HEK293 (cell line): ENCODE data around the gene SLC39A5.
A peak's percentile ranks its signal among the peaks of the same experiment; 100 is the strongest.

ENCODE experiments used
- CTCF ChIA-PET: fragments of 350-600 bp; formaldehyde crosslinking; extraction: SDS; loops from one replicate; lab custom pipeline; 2021; ENCODE audit warnings: antibody characterized with exemption; lab: Yijun Ruan, JAX
- POLR2A ChIA-PET: fragments of 300-600 bp; formaldehyde crosslinking; extraction: SDS; loops from one replicate; lab custom pipeline; 2020; ENCODE audit warnings: antibody characterized with exemption, inconsistent platforms; lab: Yijun Ruan, JAX
- H3K27ac ChIP-seq: fragments of 200-500 bp; sonication (Bioruptor generic); 2 replicates; pipeline ENCODE4 v1.5.1; 2014; ENCODE audit warnings: low read depth, low read length, control low read depth, inconsistent platforms; ENCODE audit errors: extremely low read depth
- H3K36me3 ChIP-seq, 2 experiments: fragments of 200-500 bp in 1 of 2; sonication (Bioruptor generic) in 1 of 2; 1 replicate in 1 of 2; 2 replicates in 1 of 2; pipeline ENCODE4 v1.5.1; 2014 to 2017; ENCODE audit warnings: inconsistent platforms in 2 of 2, low read length in 2 of 2; ENCODE audit not compliant: control insufficient read depth in 2 of 2, insufficient read depth in 1 of 2
- H3K4me1 ChIP-seq: fragments of 200-500 bp; sonication (Bioruptor generic); 2 replicates; pipeline ENCODE4 v1.5.1; 2014; ENCODE audit warnings: mild to moderate bottlenecking, low read length, inconsistent platforms; ENCODE audit not compliant: control insufficient read depth, insufficient read depth
- H3K4me3 ChIP-seq: 2 replicates; pipeline ENCODE4 v1.5.1; 2011; ENCODE audit warnings: low read depth, mild to moderate bottlenecking, control low read depth, low read length, moderate library complexity
- H3K9me3 ChIP-seq: fragments of 200-500 bp; sonication (Bioruptor generic); 2 replicates; pipeline ENCODE4 v1.5.1; 2014; ENCODE audit warnings: low read depth, low read length, inconsistent platforms; ENCODE audit not compliant: control insufficient read depth, insufficient read depth
- SP2 ChIP-seq: fragments of 450-650 bp; formaldehyde crosslinking; IDR thresholded peaks from 2 replicates; pipeline ENCODE4 v1.5.1; 2016; ENCODE audit warnings: missing biosample characterization, missing genetic modification characterization
- WT1 ChIP-seq: fragments of 450-650 bp; formaldehyde crosslinking; IDR thresholded peaks from 2 replicates; pipeline ENCODE4 v1.5.1; 2016; ENCODE audit warnings: missing biosample characterization, missing genetic modification characterization
- ZBTB48 ChIP-seq: fragments of 450-650 bp; formaldehyde crosslinking; IDR thresholded peaks from 2 replicates; pipeline ENCODE4 v1.5.1; 2016; ENCODE audit warnings: missing biosample characterization, missing genetic modification characterization
- ZFP41 ChIP-seq: fragments of 450-650 bp; formaldehyde crosslinking; IDR thresholded peaks from 2 replicates; pipeline ENCODE4 v1.5.1; 2016; ENCODE audit warnings: missing biosample characterization, missing genetic modification characterization, borderline replicate concordance
- ZNF155 ChIP-seq: fragments of 450-650 bp; formaldehyde crosslinking; IDR thresholded peaks from 2 replicates; pipeline ENCODE4 v1.5.1; 2016; ENCODE audit warnings: missing biosample characterization, missing genetic modification characterization
- ZNF18 ChIP-seq: fragments of 450-650 bp; formaldehyde crosslinking; IDR thresholded peaks from 2 replicates; pipeline ENCODE4 v1.5.1; 2016; ENCODE audit warnings: missing biosample characterization, missing genetic modification characterization
- ZNF280C ChIP-seq: fragments of 450-650 bp; formaldehyde crosslinking; IDR thresholded peaks from 2 replicates; pipeline ENCODE4 v1.5.1; 2016; ENCODE audit warnings: missing biosample characterization, missing genetic modification characterization
- ZNF341 ChIP-seq: fragments of 450-650 bp; formaldehyde crosslinking; IDR thresholded peaks from 2 replicates; pipeline ENCODE4; 2016; ENCODE audit warnings: low read depth, missing biosample characterization, missing genetic modification characterization
- ZNF433 ChIP-seq: fragments of 450-650 bp; formaldehyde crosslinking; IDR thresholded peaks from 2 replicates; pipeline ENCODE4 v1.5.1; 2016; ENCODE audit warnings: missing biosample characterization, missing genetic modification characterization, low read depth
- ZNF549 ChIP-seq: fragments of 450-650 bp; IDR thresholded peaks from 2 replicates; pipeline ENCODE4 v1.5.1; 2018; ENCODE audit warnings: missing biosample characterization, missing genetic modification characterization, mild to moderate bottlenecking, inconsistent platforms, moderate library complexity
- ZNF639 ChIP-seq: fragments of 450-650 bp; formaldehyde crosslinking; IDR thresholded peaks from 2 replicates; pipeline ENCODE4 v1.5.1; 2016; ENCODE audit warnings: missing biosample characterization, missing genetic modification characterization
- ZNF664 ChIP-seq: fragments of 450-650 bp; formaldehyde crosslinking; IDR thresholded peaks from 2 replicates; pipeline ENCODE4 v1.5.1; 2016; ENCODE audit warnings: missing biosample characterization, missing genetic modification characterization
- ZNF704 ChIP-seq: fragments of 450-650 bp; formaldehyde crosslinking; IDR thresholded peaks from 2 replicates; pipeline ENCODE4 v1.5.1; 2016; ENCODE audit warnings: missing biosample characterization, missing genetic modification characterization
- ZNF747 ChIP-seq: fragments of 450-650 bp; formaldehyde crosslinking; IDR thresholded peaks from 2 replicates; pipeline ENCODE4 v1.5.1; 2016; ENCODE audit warnings: missing biosample characterization, missing genetic modification characterization
- ZNF776 ChIP-seq: fragments of 450-650 bp; formaldehyde crosslinking; IDR thresholded peaks from 2 replicates; pipeline ENCODE4 v1.5.0; 2017; ENCODE audit warnings: missing biosample characterization, missing genetic modification characterization, borderline replicate concordance
- ZNF837 ChIP-seq: fragments of 450-650 bp; formaldehyde crosslinking; IDR thresholded peaks from 2 replicates; pipeline ENCODE4 v1.5.1; 2016; ENCODE audit warnings: missing biosample characterization, missing genetic modification characterization

The SLC39A5 gene

GRCh38 chr12:56236985-56237384 lies 7.1 kb downstream of the SLC39A5 start:
- no peak for TF ChIP-seq ZNF747 (tag by site-specific recombination)
- 0 out of 2 replicates have a peak, but pooled peaks have one; percentile 8 for TF ChIP-seq SP2 (tag by site-specific recombination)
- ChIA-PET POLR2A (interaction anchor here (1.2 kb wide), 1 partner anchor 15 kb away, joined by 7 read pairs; the partner anchor contains the start of gene RNF41), CTCF (interaction anchor here (0.6 to 1.5 kb wide), 3 partner anchors 20 to 336 kb away, joined by 3 to 5 read pairs (median 5); partner anchors contain the start of gene COQ10A)
- Histone ChIP-seq H3K9me3 (no peaks in the 10 kb centered on the region), H3K4me3 (no peak overlapping the region), H3K4me1 (no peaks in the 10 kb centered on the region), H3K36me3 (peaks cover 0 to 56% of the 10 kb centered on the region in 2 experiments; a peak in 2 of 3 replicates), H3K27ac (no peak overlapping the region)

GRCh38 chr12:56237552-56237951 lies 7.7 kb downstream of the SLC39A5 start:
- Histone ChIP-seq H3K9me3 (no peaks in the 10 kb centered on the region), H3K4me1 (no peaks in the 10 kb centered on the region), H3K27ac (no peak overlapping the region), H3K4me3 (no peak overlapping the region), H3K36me3 (peaks cover 3 to 62% of the 10 kb centered on the region in 2 experiments; a peak in 2 of 3 replicates)
- CTCF ChIA-PET, result interaction anchor here (1.5 kb wide), 2 partner anchors 19 to 29 kb away, joined by 5 read pairs; partner anchors contain the start of gene COQ10A
- TF ChIP-seq ZNF341 (tag by site-specific recombination) (no peak), ZNF639 (no peak), ZNF549 (tag by site-specific recombination) (no peak), ZNF837 (tag by site-specific recombination) (no peak), ZNF664 (no peak), ZFP41 (tag by site-specific recombination) (no peak), ZNF433 (no peak), WT1 (no peak), ZNF776 (tag by site-specific recombination) (no peak)
- POLR2A ChIA-PET, result no interaction called here

- no peak overlapping the region for H3K4me3 ChIP-seq
- TF ChIP-seq ZNF155 (tag by site-specific recombination) (no peak), ZNF704 (no peak), ZBTB48 (peak; percentile 72), ZNF280C (tag by site-specific recombination) (no peak), ZNF18 (tag by site-specific recombination) (no peak)
- POLR2A ChIA-PET, result interaction anchor here (1.2 kb wide), 1 partner anchor 74 kb away, joined by 4 read pairs; the partner anchor contains the start of gene CNPY2
- H3K4me1 ChIP-seq, result no peaks in the 10 kb centered on the region
- no peak overlapping the region for H3K27ac ChIP-seq
- H3K9me3 ChIP-seq, result no peaks in the 10 kb centered on the region
- peaks cover 12 to 91% of the 10 kb centered on the region in 2 experiments; a peak in 2 of 3 replicates for H3K36me3 ChIP-seq
- CTCF ChIA-PET, result no interaction called here
Observed at GRCh38 chr12:56241424-56242303, 11.8 kb downstream of the SLC39A5 start.
